ENCODE measurements around the gene SYNE4. TPM values are rescaled to one million over a fixed set of nuclear protein-coding genes. Genes with fewer than 3 reads are reported as not detected.
"Not testable (repeated sequence)": the region's sequence is repeated elsewhere in the genome, so short reads cannot be mapped to it uniquely, and the experiment has no call there.

Gene SYNE4
- polyA plus RNA-seq, 1 experiment = 0.16 TPM

- POLR2A ChIA-PET = no interaction called here
- DNase-seq (ENCODE audit: low read depth) = no peak
- CTCF ChIA-PET = no interaction called here
Measured at GRCh38 chr19:35960432-35960972, 48.1 kb downstream of the SYNE4 start.

GRCh38 chr19:35959968-35960320 is 48.7 kb downstream of the SYNE4 start:
- no peak overlapping the region for H3K4me3 ChIP-seq (ENCODE audit: low read depth, low read length)
- DNase-seq (ENCODE audit: low read depth) = no peak
- CTCF ChIA-PET = interaction anchor here (1.5 kb wide), 1 partner anchor 10 kb away, joined by 4 read pairs; no protein-coding TSS in a partner anchor
- H3K36me3 ChIP-seq (ENCODE audit: control insufficient read depth, insufficient read depth, low read length) = no peaks in the 10 kb centered on the region
- peaks cover 24% of the 10 kb centered on the region for H3K27me3 ChIP-seq (ENCODE audit: control insufficient read depth, insufficient read depth, low read length)
- POLR2A ChIA-PET = no interaction called here
- no peak for TF ChIP-seq CTCF (IDR thresholded peaks at IDR 0.05; ENCODE audit: insufficient read depth, low read depth, low read length)

More at GRCh38 chr19:35960432-35960972, 48.1 kb downstream of the SYNE4 start:
- no peak for TF ChIP-seq CTCF (IDR thresholded peaks at IDR 0.05; ENCODE audit: insufficient read depth, low read depth, low read length)
- Histone ChIP-seq H3K27me3 (ENCODE audit: control insufficient read depth, insufficient read depth, low read length) (peaks cover 24% of the 10 kb centered on the region), H3K4me3 (ENCODE audit: low read depth, low read length) (no peak overlapping the region), H3K36me3 (ENCODE audit: control insufficient read depth, insufficient read depth, low read length) (no peaks in the 10 kb centered on the region)

GRCh38 chr19:35959040-35959967 is 49.3 kb downstream of the SYNE4 start:
- no peak for DNase-seq (ENCODE audit: low read depth)
- 0 out of 2 replicates have a peak, but pooled peaks have one; percentile 28 for TF ChIP-seq CTCF (IDR thresholded peaks at IDR 0.05; ENCODE audit: insufficient read depth, low read depth, low read length)
- peaks cover 24% of the 10 kb centered on the region for H3K27me3 ChIP-seq (ENCODE audit: control insufficient read depth, insufficient read depth, low read length)
- CTCF ChIA-PET = interaction anchor here (1.0 to 1.8 kb wide), 3 partner anchors 11 to 34 kb away, joined by 3 to 4 read pairs (median 3); no protein-coding TSS in a partner anchor
- H3K4me3 ChIP-seq (ENCODE audit: low read depth, low read length) = no peak overlapping the region
- POLR2A ChIA-PET = no interaction called here
- H3K36me3 ChIP-seq (ENCODE audit: control insufficient read depth, insufficient read depth, low read length) = no peaks in the 10 kb centered on the region

DNA sequence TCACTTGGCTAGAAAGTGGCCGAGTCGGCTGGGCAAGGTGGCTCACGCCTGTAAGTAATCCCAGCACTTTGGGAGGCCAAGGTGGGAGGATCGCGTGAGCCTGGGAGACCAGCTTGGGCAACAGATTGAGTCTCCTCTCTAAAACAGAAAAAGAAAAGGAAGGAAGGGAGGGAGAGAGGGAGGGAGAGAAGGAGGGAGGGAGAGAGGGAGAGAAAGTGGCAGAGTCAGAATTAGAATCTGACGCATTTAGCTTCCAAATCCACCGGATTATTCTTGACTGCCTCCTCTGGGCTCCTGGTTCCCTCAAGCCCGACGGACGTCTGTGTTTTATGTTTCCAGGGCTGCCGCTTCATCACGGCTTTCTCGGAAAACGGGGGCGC is 50.0 kb downstream of the SYNE4 start:
- DNase-seq (ENCODE audit: low read depth) = no peak
- H3K4me3 ChIP-seq (ENCODE audit: low read depth, low read length) = no peak overlapping the region
- no peaks in the 10 kb centered on the region for H3K36me3 ChIP-seq (ENCODE audit: control insufficient read depth, insufficient read depth, low read length)
- CTCF ChIA-PET = interaction anchor here (1.0 to 1.8 kb wide), 3 partner anchors 12 to 35 kb away, joined by 3 to 4 read pairs (median 3); no protein-coding TSS in a partner anchor
- no peak for TF ChIP-seq CTCF (IDR thresholded peaks at IDR 0.05; ENCODE audit: insufficient read depth, low read depth, low read length)
- POLR2A ChIA-PET = no interaction called here
- peaks cover 24% of the 10 kb centered on the region for H3K27me3 ChIP-seq (ENCODE audit: control insufficient read depth, insufficient read depth, low read length)

DNA sequence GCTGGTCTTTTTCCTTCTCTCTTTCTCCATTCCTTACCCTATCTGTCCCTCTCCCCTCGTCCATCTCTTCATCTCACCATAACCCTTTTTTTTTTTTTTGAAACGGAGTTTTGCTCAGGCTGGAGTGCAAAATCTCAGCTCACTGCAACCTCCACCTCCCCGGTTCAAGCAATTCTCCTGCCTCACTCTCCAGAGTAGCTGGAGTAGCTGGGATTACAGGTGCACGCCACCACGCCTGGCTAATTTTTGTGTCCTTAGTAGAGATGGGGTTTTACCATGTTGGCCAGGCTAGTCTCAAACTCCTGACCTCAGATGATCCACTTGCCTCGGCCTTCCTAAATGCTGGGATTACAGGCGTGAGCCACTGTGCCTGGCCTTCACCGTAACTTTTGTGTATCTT is 51.2 kb downstream of the SYNE4 start:
- peaks cover 24% of the 10 kb centered on the region for H3K27me3 ChIP-seq (ENCODE audit: control insufficient read depth, insufficient read depth, low read length)
- POLR2A ChIA-PET; H3K4me3 ChIP-seq (ENCODE audit: low read depth, low read length); H3K36me3 ChIP-seq (ENCODE audit: control insufficient read depth, insufficient read depth, low read length); DNase-seq (ENCODE audit: low read depth): not testable (repeated sequence)
- CTCF ChIA-PET = interaction anchor here (1.8 kb wide), 1 partner anchor 36 kb away, joined by 3 read pairs; no protein-coding TSS in a partner anchor
